Smooth muscle cell (in vitro differentiated cells): ENCODE data around the gene PLPP2. TPM values are rescaled to one million over a fixed set of nuclear protein-coding genes. Genes with fewer than 3 reads are reported as not detected.
"Not testable (repeated sequence)": the region's sequence is repeated elsewhere in the genome, so short reads cannot be mapped to it uniquely, and the experiment has no call there.

Source experiments
- DNase-seq: peaks from one replicate; lab custom pipeline; 2025; ENCODE audit not compliant: unreplicated experiment; lab: John Stamatoyannopoulos, UW
- H2AFZ ChIP-seq: fragments of 200-600 bp; sonication (generic); 2 replicates; pipeline ENCODE4 v1.6.0; 2016; ENCODE audit warnings: antibody characterized with exemption, low read depth, mild to moderate bottlenecking
- H3F3A ChIP-seq: fragments of 200-600 bp; sonication (generic); 2 replicates; pipeline ENCODE4 v1.6.0; 2017; ENCODE audit warnings: antibody characterized with exemption, low read depth
- H3K27ac ChIP-seq: fragments of 200-600 bp; sonication (generic); 2 replicates; pipeline ENCODE4 v1.5.1; 2016; ENCODE audit warnings: low read depth, mild to moderate bottlenecking
- H3K27me3 ChIP-seq: fragments of 200-600 bp; sonication (generic); 2 replicates; pipeline ENCODE4 v1.6.1; 2016; ENCODE audit warnings: low read depth, mild to moderate bottlenecking
- H3K36me3 ChIP-seq: fragments of 200-600 bp; sonication (generic); 2 replicates; pipeline ENCODE4 v1.5.1; 2016; ENCODE audit warnings: low read depth
- H3K4me1 ChIP-seq: fragments of 200-600 bp; sonication (generic); 2 replicates; pipeline ENCODE4 v1.5.1; 2016; ENCODE audit warnings: low read depth
- H3K4me2 ChIP-seq: fragments of 200-600 bp; sonication (generic); 2 replicates; pipeline ENCODE4 v1.6.0; 2016; ENCODE audit warnings: mild to moderate bottlenecking
- H3K4me3 ChIP-seq: fragments of 200-600 bp; sonication (generic); 2 replicates; pipeline ENCODE4 v1.5.1; 2016; ENCODE audit warnings: mild to moderate bottlenecking
- H3K79me2 ChIP-seq: fragments of 200-600 bp; sonication (generic); 2 replicates; pipeline ENCODE4 v1.6.0; 2016; ENCODE audit warnings: low read depth, mild to moderate bottlenecking
- H3K9ac ChIP-seq: fragments of 200-600 bp; sonication (generic); 2 replicates; pipeline ENCODE4 v1.6.0; 2016; ENCODE audit warnings: low read depth
- H3K9me3 ChIP-seq: fragments of 200-600 bp; sonication (generic); replicated peaks from 2 replicates; pipeline ENCODE4 v1.5.1; 2016; ENCODE audit warnings: low read depth
- H4K20me1 ChIP-seq: fragments of 200-600 bp; sonication (generic); 2 replicates; pipeline ENCODE4 v1.6.0; 2016; ENCODE audit warnings: low read depth
- CTCF ChIP-seq: fragments of 200-600 bp; sonication (generic); IDR thresholded peaks from 2 replicates; pipeline ENCODE4 v1.5.1; 2017; ENCODE audit warnings: borderline replicate concordance, mild to moderate bottlenecking, antibody characterized with exemption; ENCODE audit not compliant: insufficient read depth, poor library complexity, severe bottlenecking
- WGBS: methylation state at CpG from one replicate; pipeline ENCODE4 v1.1.7; 2016; ENCODE audit warnings: low lambda C conversion rate; 5-methylcytosine and 5-hydroxymethylcytosine counted together
- polyA plus RNA-seq: library from polyadenylated mRNA; unstranded; fragments of >200 nt; fragmentation: Nextera tagmentation; extraction: Ambion mirVana; gene quantifications from 2 replicates; pipeline ENCODE4 v1.2.1, GENCODE V29; 2016
- total RNA-seq: library from RNA; depleted of rRNA; stranded (reverse); fragments of >200 nt; gene quantifications from 2 replicates; pipeline ENCODE4 v1.2.3, GENCODE V29; 2014

The PLPP2 gene
- total and polyA plus RNA-seq, 2 experiments from 2014 or later = 4.8 to 6.2 TPM

- H3K9me3 ChIP-seq = no peaks in the 10 kb centered on the region
- DNase-seq = no peak
- no peaks in the 10 kb centered on the region for H3K36me3 ChIP-seq
- no peak overlapping the region for H3K27ac ChIP-seq
- no peaks in the 10 kb centered on the region for H3F3A ChIP-seq
- WGBS = 100% methylated on average over 1 of the region's 1 CpG
- no peak overlapping the region for H3K9ac ChIP-seq
- no peak overlapping the region for H3K4me2 ChIP-seq
- H2AFZ ChIP-seq = no peak overlapping the region
- H3K79me2 ChIP-seq = no peaks in the 10 kb centered on the region
- H3K4me3 ChIP-seq = no peak overlapping the region
- no peaks in the 10 kb centered on the region for H4K20me1 ChIP-seq
- no peaks in the 10 kb centered on the region for H3K4me1 ChIP-seq
- H3K27me3 ChIP-seq = peaks cover 33% of the 10 kb centered on the region
- no peak for TF ChIP-seq CTCF
Measured at GRCh38 chr19:262125-262524, 29.1 kb downstream of the PLPP2 start.

GRCh38 chr19:256804-257203 lies 34.4 kb downstream of the PLPP2 start:
- 71% methylated on average over 3 of the region's 3 CpGs for WGBS

GRCh38 chr19:252421-253186 lies 38.6 kb downstream of the PLPP2 start:
- WGBS = 51% methylated on average over 7 of the region's 7 CpGs
- DNase-seq, H4K20me1 ChIP-seq, H3K27ac ChIP-seq, H3K4me2 ChIP-seq, H3K4me1 ChIP-seq, H3F3A ChIP-seq, H3K9me3 ChIP-seq, H3K27me3 ChIP-seq, H2AFZ ChIP-seq, H3K4me3 ChIP-seq, H3K36me3 ChIP-seq, H3K9ac ChIP-seq, H3K79me2 ChIP-seq: not testable (repeated sequence)

More at GRCh38 chr19:256804-257203, 34.4 kb downstream of the PLPP2 start:
- H4K20me1 ChIP-seq, H3K27me3 ChIP-seq, DNase-seq, H3K36me3 ChIP-seq, H2AFZ ChIP-seq, H3K4me2 ChIP-seq, H3K4me3 ChIP-seq, H3K27ac ChIP-seq, H3K79me2 ChIP-seq, H3K9ac ChIP-seq, H3F3A ChIP-seq, H3K4me1 ChIP-seq, H3K9me3 ChIP-seq: not testable (repeated sequence)

- H3K79me2 ChIP-seq = no peaks in the 10 kb centered on the region
- no peaks in the 10 kb centered on the region for H3K36me3 ChIP-seq
- H4K20me1 ChIP-seq = no peaks in the 10 kb centered on the region
- no peak overlapping the region for H2AFZ ChIP-seq
- no peak for DNase-seq
- no peak overlapping the region for H3K4me2 ChIP-seq
- H3K9me3 ChIP-seq = no peaks in the 10 kb centered on the region
- H3K4me1 ChIP-seq = no peaks in the 10 kb centered on the region
- WGBS = 92% methylated on average over 16 of the region's 48 CpGs
- no peak overlapping the region for H3K4me3 ChIP-seq
- no peak overlapping the region for H3K27ac ChIP-seq
- TF ChIP-seq CTCF = no peak
- no peaks in the 10 kb centered on the region for H3K27me3 ChIP-seq
- no peaks in the 10 kb centered on the region for H3F3A ChIP-seq
- H3K9ac ChIP-seq = no peak overlapping the region
Measured at GRCh38 chr19:246551-246950, 44.7 kb downstream of the PLPP2 start.

- not testable (repeated sequence) for H3K36me3 ChIP-seq, H3K79me2 ChIP-seq, H3K9ac ChIP-seq, DNase-seq, H3K4me3 ChIP-seq, H4K20me1 ChIP-seq, H3K4me1 ChIP-seq, H3K4me2 ChIP-seq, H3F3A ChIP-seq, H2AFZ ChIP-seq, H3K9me3 ChIP-seq, H3K27ac ChIP-seq, H3K27me3 ChIP-seq
- 96% methylated on average over 12 of the region's 13 CpGs for whole genome bisulfite sequencing
Measured at GRCh38 chr19:245900-246299, 45.3 kb downstream of the PLPP2 start.
